Hindlimb muscle (tissue), 1 donor: ENCODE data around the gene TRIM33. TPM values are rescaled to one million over a fixed set of nuclear protein-coding genes. Genes with fewer than 3 reads are reported as not detected.
"Not testable (repeated sequence)": the region's sequence is repeated elsewhere in the genome, so short reads cannot be mapped to it uniquely, and the experiment has no call there.

Source experiments
- DNase-seq: peaks from one replicate; pipeline ENCODE4 v3.0.0-alpha.2; 2013
- polyA plus RNA-seq: library from polyadenylated mRNA; unstranded; fragments of 120-200 nt; gene quantifications from one replicate; pipeline ENCODE4 v1.2.1, GENCODE V29; 2013; ENCODE audit not compliant: insufficient read length

The TRIM33 gene
- polyA plus RNA-seq, 1 donor, result 19.3 TPM

GRCh38 chr1:114466334-114467014 lies 44.5 kb downstream of the TRIM33 start:
- DNase-seq, result no peak

GRCh38 chr1:114462963-114463362 lies 48.0 kb downstream of the TRIM33 start:
- DNase-seq, result no peak

- DNase-seq, result no peak
Measured at GRCh38 chr1:114462341-114462740, 48.7 kb downstream of the TRIM33 start.

GRCh38 chr1:114458237-114458777 lies 52.7 kb downstream of the TRIM33 start:
- no peak for DNase-seq

- no peak for DNase-seq
Measured at GRCh38 chr1:114457675-114458236, 53.2 kb downstream of the TRIM33 start.

- no peak for DNase-seq
Measured at GRCh38 chr1:114456586-114456985, 54.4 kb downstream of the TRIM33 start.

GRCh38 chr1:114455102-114455785 lies 55.8 kb downstream of the TRIM33 start:
- DNase-seq, result no peak

GRCh38 chr1:114454539-114454938 lies 56.5 kb downstream of the TRIM33 start:
- no peak for DNase-seq

- no peak for DNase-seq
Measured at GRCh38 chr1:114453361-114453784, 57.6 kb downstream of the TRIM33 start.

GRCh38 chr1:114448370-114449036 lies 62.5 kb downstream of the TRIM33 start:
- no peak for DNase-seq

GRCh38 chr1:114446198-114446597 lies 64.8 kb downstream of the TRIM33 start:
- DNase-seq, result no peak

- DNase-seq, result not testable (repeated sequence)
Measured at GRCh38 chr1:114443226-114443625, 67.8 kb downstream of the TRIM33 start.

GRCh38 chr1:114441332-114441731 lies 69.7 kb downstream of the TRIM33 start:
- DNase-seq, result no peak

GRCh38 chr1:114439369-114439768 lies 71.6 kb downstream of the TRIM33 start:
- DNase-seq, result no peak

GRCh38 chr1:114437812-114438211 lies 73.2 kb downstream of the TRIM33 start:
- no peak for DNase-seq

- no peak for DNase-seq
Measured at GRCh38 chr1:114436799-114437198, 74.2 kb downstream of the TRIM33 start.

- DNase-seq, result no peak
Measured at GRCh38 chr1:114435088-114435715, 75.8 kb downstream of the TRIM33 start.

- no peak for DNase-seq
Measured at GRCh38 chr1:114431026-114431425, 80.0 kb downstream of the TRIM33 start.

GRCh38 chr1:114428083-114428754 lies 82.8 kb downstream of the TRIM33 start:
- DNase-seq, result no peak

GRCh38 chr1:114427612-114428011 lies 83.4 kb downstream of the TRIM33 start:
- DNase-seq, result no peak

GRCh38 chr1:114423455-114423854 lies 87.5 kb downstream of the TRIM33 start:
- DNase-seq, result no peak

GRCh38 chr1:114418948-114419347 lies 92.1 kb downstream of the TRIM33 start:
- DNase-seq, result not testable (repeated sequence)
